HepG2 (cell line): Measurements from ENCODE around the gene DAZAP1. TPM values are rescaled to one million over a fixed set of nuclear protein-coding genes. Genes with fewer than 3 reads are reported as not detected.

ENCODE experiments used
- ATAC-seq: fragments of 200-7000 bp; cut with Tn5 transposase; 3 replicates; pipeline ENCODE4 v1.9.1; 2020; ENCODE audit warnings: mild to moderate bottlenecking, moderate library complexity
- BruUV-seq: library from RNA; stranded (reverse); fragments of 400-500 nt; replicated peaks from 2 replicates; lab custom pipeline; 2021; lab: Mats Ljungman, UMichigan
- CTCF ChIA-PET: fragments of 300-600 bp; formaldehyde crosslinking; extraction: SDS; loops from one replicate; lab custom pipeline; 2021; ENCODE audit warnings: low total read pairs, inconsistent platforms, low intra/inter-chr PET ratio; lab: Yijun Ruan, JAX
- POLR2A ChIA-PET: fragments of 350-600 bp; sonication (Branson Sonifier 250); formaldehyde crosslinking; loops from one replicate; lab custom pipeline; 2020; ENCODE audit warnings: antibody characterized with exemption, inconsistent platforms; lab: Yijun Ruan, JAX
- DNase-seq: peaks from one replicate; pipeline ENCODE4 v3.0.0-alpha.2; 2015; ENCODE audit warnings: low spot score
- FAIRE-seq: peaks from 3 replicates; lab custom pipeline; 2011; peaks lifted over from hg19 to GRCh38; lab: Jason Lieb, UNC
- H2AFZ ChIP-seq: one replicate; pipeline ENCODE4 v1.6.1; 2011; ENCODE audit warnings: low read length, inconsistent platforms
- H3K27ac ChIP-seq: fragments of 300-600 bp; 3 replicates; pipeline ENCODE4 v1.8.0; 2011; ENCODE audit warnings: mixed run types, mild to moderate bottlenecking, mixed read lengths, low read length, inconsistent platforms; ENCODE audit not compliant: insufficient read depth; ENCODE audit errors: extremely low read length
- H3K27me3 ChIP-seq, 2 experiments: fragments of 200-600 bp in 1 of 2; 2 replicates in 1 of 2; 3 replicates in 1 of 2; pipeline versions ENCODE4 v1.6.0 to v1.8.0; 2011; ENCODE audit warnings: low read length in 2 of 2, mild to moderate bottlenecking in 2 of 2, moderate library complexity in 2 of 2, inconsistent platforms in 1 of 2; ENCODE audit not compliant: insufficient read depth in 2 of 2, control insufficient read depth in 1 of 2
- H3K36me3 ChIP-seq, 2 experiments: fragments of 200-600 bp in 1 of 2; replicated peaks in 1 of 2; 2 replicates in 1 of 2; 3 replicates in 1 of 2; pipeline versions ENCODE4 v1.5.1 to v1.8.0; 2011; ENCODE audit warnings: low read length in 2 of 2, inconsistent platforms in 1 of 2; ENCODE audit not compliant: insufficient read depth in 2 of 2, control insufficient read depth in 1 of 2
- H3K4me1 ChIP-seq: 2 replicates; pipeline ENCODE4 v1.5.1; 2012; ENCODE audit warnings: low read length, inconsistent platforms; ENCODE audit not compliant: insufficient read depth
- H3K4me2 ChIP-seq: 2 replicates; pipeline ENCODE4 v1.6.0; 2011; ENCODE audit warnings: low read depth, low read length, inconsistent platforms
- H3K4me3 ChIP-seq, 3 experiments: fragments of 200-600 bp in 1 of 3; sonication (generic), shearing (Covaris generic) in 1 of 3; replicated peaks in 1 of 3; 2 replicates each; pipeline ENCODE4 v1.5.1; 2011 to 2016; ENCODE audit warnings: low read length in 3 of 3, inconsistent platforms in 2 of 3, low read depth in 2 of 3, mild to moderate bottlenecking in 2 of 3, control low read depth in 1 of 3, mixed read lengths in 1 of 3; ENCODE audit not compliant: insufficient read depth in 1 of 3
- H3K79me2 ChIP-seq: one replicate; pipeline ENCODE4 v1.6.1; 2011; ENCODE audit warnings: low read length, inconsistent platforms; ENCODE audit not compliant: insufficient read depth
- H3K9ac ChIP-seq: 2 replicates; pipeline ENCODE4 v1.6.0; 2011; ENCODE audit warnings: mild to moderate bottlenecking, low read depth, low read length, inconsistent platforms; ENCODE audit not compliant: insufficient read depth
- H3K9me3 ChIP-seq: 2 replicates; pipeline ENCODE4 v1.5.1; 2012; ENCODE audit warnings: mild to moderate bottlenecking, low read length
- H4K20me1 ChIP-seq: 2 replicates; pipeline ENCODE4 v1.6.0; 2011; ENCODE audit warnings: inconsistent platforms, mild to moderate bottlenecking, low read length, moderate library complexity; ENCODE audit not compliant: insufficient read depth
- CC2D1A ChIP-seq: sonication (generic); formaldehyde crosslinking; IDR thresholded peaks from 2 replicates; pipeline ENCODE4 v1.8.1; 2023; ENCODE audit warnings: mild to moderate bottlenecking, missing genetic modification reagents
- CHCHD3 ChIP-seq: sonication (generic); formaldehyde crosslinking; IDR thresholded peaks from 2 replicates; pipeline ENCODE4 v1.8.0; 2022; ENCODE audit warnings: mild to moderate bottlenecking, missing genetic modification reagents, moderate library complexity
- FOSL2 ChIP-seq: sonication (generic); formaldehyde crosslinking; IDR thresholded peaks from 2 replicates; pipeline ENCODE4 v1.4.0; 2020; ENCODE audit warnings: missing genetic modification reagents
- HNRNPL ChIP-seq: fragments of 200-400 bp; formaldehyde crosslinking; IDR thresholded peaks from 2 replicates; pipeline ENCODE4 v1.6.1; 2017; ENCODE audit warnings: mild to moderate bottlenecking, low read depth, low read length
- KDM4B ChIP-seq: sonication (generic); formaldehyde crosslinking; IDR thresholded peaks from 2 replicates; pipeline ENCODE4 v1.4.0; 2020; ENCODE audit warnings: missing genetic modification reagents
- LCORL ChIP-seq, 2 experiments: fragments of 450-650 bp in 1 of 2; sonication (generic) in 1 of 2; formaldehyde crosslinking in 1 of 2; IDR thresholded peaks; 2 replicates each; pipeline versions ENCODE4 v1.5.0 to v1.6.1; 2017 to 2020; ENCODE audit warnings: antibody characterized with exemption in 1 of 2, missing genetic modification reagents in 1 of 2
- MLX ChIP-seq: IDR thresholded peaks from 2 replicates; pipeline ENCODE4 v1.6.1; 2016
- NFE2L1 ChIP-seq: sonication (generic); formaldehyde crosslinking; IDR thresholded peaks from 2 replicates; pipeline ENCODE4 v1.4.0; 2020; ENCODE audit warnings: missing genetic modification reagents, mild to moderate bottlenecking, borderline replicate concordance
- NFYC ChIP-seq: IDR thresholded peaks from 2 replicates; pipeline ENCODE4 v1.6.1; 2016; ENCODE audit warnings: missing genetic modification reagents, missing compliant biosample characterization
- RBM22 ChIP-seq: fragments of 200-400 bp; formaldehyde crosslinking; optimal IDR thresholded peaks from 2 replicates; pipeline ENCODE3; 2017; ENCODE audit warnings: mild to moderate bottlenecking, low read length, moderate library complexity
- REXO4 ChIP-seq: sonication (generic); formaldehyde crosslinking; IDR thresholded peaks from 2 replicates; pipeline ENCODE4 v1.8.0; 2022; ENCODE audit warnings: missing genetic modification reagents, mild to moderate bottlenecking, borderline replicate concordance
- SIN3B ChIP-seq: fragments of 150-350 bp; IDR thresholded peaks from 2 replicates; pipeline ENCODE4 v1.6.1; 2014; ENCODE audit warnings: low read length
- SMARCE1 ChIP-seq: fragments of 450-650 bp; IDR thresholded peaks from 2 replicates; pipeline ENCODE4 v1.6.1; 2017; ENCODE audit warnings: borderline replicate concordance
- TFDP1 ChIP-seq: IDR thresholded peaks from 2 replicates; pipeline ENCODE4 v1.6.1; 2016; ENCODE audit warnings: missing compliant biosample characterization, missing genetic modification reagents, borderline replicate concordance
- TMF1 ChIP-seq: sonication (generic); formaldehyde crosslinking; IDR thresholded peaks from 2 replicates; pipeline ENCODE4 v1.8.1; 2022; ENCODE audit warnings: low read depth, missing genetic modification reagents
- ZGPAT ChIP-seq: IDR thresholded peaks from 2 replicates; pipeline ENCODE4 v1.6.1; 2016; ENCODE audit warnings: mild to moderate bottlenecking
- ZMYM2 ChIP-seq: sonication (generic); formaldehyde crosslinking; IDR thresholded peaks from 2 replicates; pipeline ENCODE4 v1.8.0; 2022; ENCODE audit warnings: mild to moderate bottlenecking, missing genetic modification reagents
- ZNF232 ChIP-seq: sonication (generic); formaldehyde crosslinking; IDR thresholded peaks from 2 replicates; pipeline ENCODE4 v1.4.0; 2020; ENCODE audit warnings: missing genetic modification reagents, borderline replicate concordance
- ZNF543 ChIP-seq: sonication (generic); formaldehyde crosslinking; IDR thresholded peaks from 2 replicates; pipeline ENCODE4 v1.4.0; 2020; ENCODE audit warnings: mild to moderate bottlenecking, missing genetic modification reagents
- ZNF652 ChIP-seq: IDR thresholded peaks from 2 replicates; pipeline ENCODE4 v1.6.1; 2016; ENCODE audit warnings: low read depth, borderline replicate concordance
- whole genome bisulfite sequencing: methylation state at CpG from one replicate; pipeline ENCODE4 v1.1.6; 2017; ENCODE audit warnings: low lambda C conversion rate; 5-methylcytosine and 5-hydroxymethylcytosine counted together
- in situ Hi-C: cut with HindIII; loops from 2 replicates; pipeline ENCODE4 v1.10.0; 2017; ENCODE audit warnings: low pct_unique_long_range_greater_than_20kb; ENCODE audit not compliant: extremely low pct_ligation_motif_present
- intact Hi-C: fragments of 100-400 bp; cut with micrococcal nuclease; formaldehyde crosslinking; loops from one replicate; pipeline ENCODE4 v1.10.0; 2022; ENCODE audit not compliant: unreplicated experiment
- polyA plus RNA-seq, 8 experiments: library from polyadenylated mRNA; depleted of rRNA in 3 of 8; stranded (reverse) in 7 of 8; unstranded in 1 of 8; fragments of >200 nt; fragmentation: Illumina TruSeq in 4 of 8; extraction: Trizol in 4 of 8; gene quantifications; 2 replicates each; pipeline versions ENCODE4 v1.2.1 to v1.2.3, GENCODE V29; 2011 to 2016; ENCODE audit warnings: low read depth in 4 of 8, missing spikeins in 1 of 8, mixed read lengths in 1 of 8; ENCODE audit not compliant: insufficient read depth in 1 of 8
- total RNA-seq, 5 experiments: library from RNA; depleted of rRNA; stranded (reverse); fragments of >200 nt; fragmentation: Illumina TruSeq; extraction: Trizol; gene quantifications; 2 replicates each; pipeline ENCODE4 v1.2.3, GENCODE V29; 2016; ENCODE audit warnings: low read depth in 1 of 5

DAZAP1 gene
- total and polyA plus RNA-seq, 2 of the 13 experiments (the other 11 are each of a cell fraction or from before 2014, with no cell fraction given) = 63.3 to 79.2 TPM

- TF ChIP-seq ZNF652 (CRISPR knock-in tag) (0 out of 2 replicates have a peak, but pooled peaks have one; percentile 20), RBM22 (no peak), REXO4 (CRISPR knock-in tag) (no peak), ZNF543 (CRISPR knock-in tag) (no peak), NFE2L1 (CRISPR knock-in tag) (no peak), MLX (CRISPR knock-in tag) (no peak), SIN3B (no peak), NFYC (CRISPR knock-in tag) (no peak)
- TF ChIP-seq, all 625 proteins: peak for 42
Observed at GRCh38 chr19:1402411-1403070, 4.8 kb upstream of the DAZAP1 start (continued).

- Histone ChIP-seq H3K36me3 (peaks cover 1 to 16% of the 10 kb centered on the region in 2 experiments; a peak in 3 of 5 replicates), H3K4me3 (peak overlapping the region; percentile 54 to 72 (median 72)), H3K27ac (peak overlapping the region; percentile 63), H3K27me3 (no peaks in the 10 kb centered on the region; a peak in 2 of 5 replicates), H3K9me3 (no peaks in the 10 kb centered on the region), H4K20me1 (peaks cover 34% of the 10 kb centered on the region), H3K4me1 (peaks cover 63% of the 10 kb centered on the region), H3K9ac (peak overlapping the region; percentile 66), H2AFZ (no peak overlapping the region), H3K79me2 (peaks cover 42% of the 10 kb centered on the region), H3K4me2 (peak overlapping the region; percentile 98)
- ATAC-seq = peak; percentile 47
- ChIA-PET POLR2A (no interaction called here), CTCF (interaction anchor here (0.6 kb wide), 1 partner anchor 97 kb away, joined by 3 read pairs; no protein-coding TSS in a partner anchor)
- intact Hi-C loops = no loop called here
- in situ Hi-C loops = no loop called here
- DNase-seq = peak; percentile 93
- TSS peak; percentile 84 for BruUV-seq
- 0% methylated on average over 16 of the region's 72 CpGs for WGBS
- no peak for FAIRE-seq
- TF ChIP-seq ZMYM2 (CRISPR knock-in tag) (no peak), CC2D1A (CRISPR knock-in tag) (no peak), ZGPAT (CRISPR knock-in tag) (no peak; the same call in none of the 2 replicates), HNRNPL (no peak), TMF1 (no peak), SMARCE1 (no peak), FOSL2 (CRISPR knock-in tag) (peak; percentile 51; the same call in 1 of the 2 replicates), TFDP1 (CRISPR knock-in tag) (peak; percentile 54; the same call in 1 of the 2 replicates), LCORL (IDR thresholded peaks at IDR 0.05) (no peak), LCORL (CRISPR knock-in tag; IDR thresholded peaks at IDR 0.05) (no peak), CHCHD3 (0 out of 2 replicates have a peak, but pooled peaks have one; percentile 64), KDM4B (CRISPR knock-in tag) (no peak), ZNF232 (CRISPR knock-in tag) (no peak; the same call in 1 of the 2 replicates)
Observed at GRCh38 chr19:1406774-1407527, 435 bp upstream of the DAZAP1 start.
